PC-9 (cell line): Measurements from ENCODE around the gene DEFB129.

Experiments used
- EZH2 ChIP-seq: fragments of 200-600 bp; sonication (generic); IDR thresholded peaks from 2 replicates; pipeline ENCODE4 v1.8.0; 2017; ENCODE audit warnings: antibody characterized with exemption, low read depth
- TF ChIP-seq, protein P1 (sequence below): fragments of 200-600 bp; sonication (generic); conservative IDR thresholded peaks from 2 replicates; pipeline ENCODE4 v1.6.1; 2017; ENCODE audit warnings: mixed run types, antibody characterized with exemption, mild to moderate bottlenecking, moderate library complexity

DNA sequence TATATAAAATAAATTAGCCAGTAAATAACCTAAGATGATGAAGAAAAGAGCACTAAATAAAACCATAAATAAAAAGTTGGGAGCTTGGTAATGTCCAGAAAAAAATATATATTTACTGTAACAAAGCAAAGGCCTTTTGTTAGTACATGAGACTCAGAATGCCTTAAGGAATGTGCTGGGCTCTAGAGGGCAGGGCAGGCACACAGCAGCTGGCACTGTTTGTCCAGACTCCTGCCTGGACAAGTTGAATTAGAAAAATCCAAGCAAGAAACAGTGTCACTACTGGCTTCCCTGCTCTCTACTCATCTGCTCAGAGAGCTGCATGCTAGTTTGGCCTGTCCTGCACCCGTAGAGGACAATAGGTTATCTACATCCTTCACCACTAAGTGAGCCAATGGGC is 8.8 kb downstream of the DEFB129 start:
- no peak for TF ChIP-seq EZH2
- TF ChIP-seq, protein P1, sequence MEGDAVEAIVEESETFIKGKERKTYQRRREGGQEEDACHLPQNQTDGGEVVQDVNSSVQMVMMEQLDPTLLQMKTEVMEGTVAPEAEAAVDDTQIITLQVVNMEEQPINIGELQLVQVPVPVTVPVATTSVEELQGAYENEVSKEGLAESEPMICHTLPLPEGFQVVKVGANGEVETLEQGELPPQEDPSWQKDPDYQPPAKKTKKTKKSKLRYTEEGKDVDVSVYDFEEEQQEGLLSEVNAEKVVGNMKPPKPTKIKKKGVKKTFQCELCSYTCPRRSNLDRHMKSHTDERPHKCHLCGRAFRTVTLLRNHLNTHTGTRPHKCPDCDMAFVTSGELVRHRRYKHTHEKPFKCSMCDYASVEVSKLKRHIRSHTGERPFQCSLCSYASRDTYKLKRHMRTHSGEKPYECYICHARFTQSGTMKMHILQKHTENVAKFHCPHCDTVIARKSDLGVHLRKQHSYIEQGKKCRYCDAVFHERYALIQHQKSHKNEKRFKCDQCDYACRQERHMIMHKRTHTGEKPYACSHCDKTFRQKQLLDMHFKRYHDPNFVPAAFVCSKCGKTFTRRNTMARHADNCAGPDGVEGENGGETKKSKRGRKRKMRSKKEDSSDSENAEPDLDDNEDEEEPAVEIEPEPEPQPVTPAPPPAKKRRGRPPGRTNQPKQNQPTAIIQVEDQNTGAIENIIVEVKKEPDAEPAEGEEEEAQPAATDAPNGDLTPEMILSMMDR, result no peak; the same call in 1 of the 2 replicates
